Endodermal cell (in vitro differentiated cells): ENCODE data around the gene PLB1. TPM values are rescaled to one million over a fixed set of nuclear protein-coding genes. Genes with fewer than 3 reads are reported as not detected.

Experiments used
- DNase-seq: peaks from one replicate; pipeline ENCODE4 v3.0.0-alpha.2; 2017
- H3K27ac ChIP-seq: 2 replicates; pipeline ENCODE4 v1.5.1; 2013; ENCODE audit warnings: mild to moderate bottlenecking, low read depth, low read length, moderate library complexity
- H3K27me3 ChIP-seq: 2 replicates; pipeline ENCODE4 v1.6.1; 2013; ENCODE audit warnings: mild to moderate bottlenecking, low read length, moderate library complexity; ENCODE audit not compliant: insufficient read depth, control insufficient read depth, poor library complexity, severe bottlenecking
- H3K36me3 ChIP-seq: 2 replicates; pipeline ENCODE4 v1.7.0; 2013; ENCODE audit warnings: mild to moderate bottlenecking, low read length, moderate library complexity; ENCODE audit not compliant: control insufficient read depth, insufficient read depth
- H3K4me1 ChIP-seq: one replicate; pipeline ENCODE4 v1.7.0; 2013; ENCODE audit warnings: low read length; ENCODE audit not compliant: control insufficient read depth, insufficient read depth
- H3K4me3 ChIP-seq: 2 replicates; pipeline ENCODE4 v1.5.1; 2013; ENCODE audit warnings: mild to moderate bottlenecking, low read length, moderate library complexity
- H3K9ac ChIP-seq: 2 replicates; pipeline ENCODE4 v1.6.1; 2013; ENCODE audit warnings: mild to moderate bottlenecking, low read length, moderate library complexity; ENCODE audit not compliant: poor library complexity, severe bottlenecking; ENCODE audit errors: extremely low read depth
- H3K9me3 ChIP-seq: 2 replicates; pipeline ENCODE4 v1.6.1; 2013; ENCODE audit warnings: mild to moderate bottlenecking, low read length, moderate library complexity; ENCODE audit not compliant: control insufficient read depth
- H3K27ac Mint-ChIP-seq: 2 replicates; pipeline ENCODE4 v1.8.0; 2020; ENCODE audit warnings: mixed read lengths
- H3K27me3 Mint-ChIP-seq: 2 replicates; pipeline ENCODE4 v1.8.0; 2021; ENCODE audit warnings: mild to moderate bottlenecking, mixed read lengths; ENCODE audit not compliant: insufficient read depth
- H3K36me3 Mint-ChIP-seq: 2 replicates; pipeline ENCODE4 v1.8.0; 2020; ENCODE audit warnings: low read depth, mixed read lengths
- H3K4me1 Mint-ChIP-seq: 2 replicates; pipeline ENCODE4 v1.8.0; 2020; ENCODE audit warnings: mixed read lengths
- H3K4me3 Mint-ChIP-seq: 2 replicates; pipeline ENCODE4 v1.8.0; 2020; ENCODE audit warnings: mild to moderate bottlenecking, moderate library complexity, mixed read lengths
- H3K9me3 Mint-ChIP-seq: 2 replicates; pipeline ENCODE4 v1.8.0; 2020; ENCODE audit warnings: mild to moderate bottlenecking, mixed read lengths
- WGBS, 2 experiments: methylation state at CpG; one replicate each; pipeline versions ENCODE4 v1.1.5 to v1.1.7; 2013; ENCODE audit warnings: missing lambda C conversion rate in 2 of 2, mixed read lengths in 1 of 2; ENCODE audit not compliant: insufficient coverage in 1 of 2, insufficient read length in 1 of 2; 5-methylcytosine and 5-hydroxymethylcytosine counted together
- total RNA-seq, 2 donors: library from RNA; stranded (reverse); fragmentation: NEBNext Ultra II Directional in 1 of 2; extraction: Animal tissue kit (Norgen Biotek cat#: 25700) in 1 of 2; gene quantifications; 2 replicates in 1 of 2; 3 replicates in 1 of 2; pipeline ENCODE4 v1.2.1, GENCODE V29; 2021
- TF ChIP-seq, protein P1 (sequence below): fragments of 200-600 bp; sonication (generic); conservative IDR thresholded peaks from 2 replicates; pipeline ENCODE4 v1.5.0; 2021; ENCODE audit warnings: antibody characterized with exemption, mild to moderate bottlenecking

PLB1 gene
- total RNA-seq, 2 donors from 2014 or later, result 0.35 to 0.38 TPM

DNA sequence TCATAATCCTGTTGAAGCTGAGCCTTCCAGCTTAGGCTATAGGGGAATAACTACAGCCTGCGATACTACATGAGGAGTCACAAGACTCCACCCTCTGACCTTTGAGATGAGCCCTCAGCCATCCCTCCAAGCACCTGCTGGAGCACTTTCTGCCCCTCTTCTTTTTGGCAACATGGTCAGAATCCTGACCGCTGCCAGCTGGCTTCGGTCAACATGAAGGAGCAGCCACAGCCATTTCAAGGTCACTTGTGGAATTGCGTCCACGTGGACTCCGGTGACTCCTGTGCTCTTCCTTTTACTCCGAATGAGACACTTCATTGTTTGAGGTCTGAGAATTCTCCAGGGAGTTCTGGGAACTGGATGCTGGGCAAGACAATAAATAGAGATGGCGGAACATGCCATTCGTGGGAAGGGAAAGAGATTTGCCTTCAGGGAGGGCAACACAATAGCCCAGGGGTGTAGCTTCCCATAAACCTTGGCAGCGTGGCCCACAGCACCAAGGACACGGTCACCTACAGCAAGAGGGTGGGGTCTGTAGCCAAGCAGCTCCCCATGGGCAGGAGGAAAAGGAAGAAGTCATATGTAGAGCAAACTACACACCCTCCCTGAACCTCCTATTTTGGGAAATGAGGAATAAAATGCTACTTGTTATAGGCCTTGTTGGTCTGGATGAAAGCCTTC is 182.5 kb downstream of the PLB1 start:
- Histone ChIP-seq H3K36me3 (no peaks in the 10 kb centered on the region), H3K27me3 (no peaks in the 10 kb centered on the region), H3K4me1 (peaks cover 3% of the 10 kb centered on the region), H3K4me3 (no peak overlapping the region), H3K9ac (no peak overlapping the region), H3K9me3 (no peaks in the 10 kb centered on the region), H3K27ac (no peak overlapping the region)
- Mint-ChIP-seq H3K27ac (no peak overlapping the region), H3K4me1 (peaks cover 5% of the 10 kb centered on the region), H3K4me3 (no peak overlapping the region), H3K36me3 (no peaks in the 10 kb centered on the region), H3K27me3 (no peaks in the 10 kb centered on the region), H3K9me3 (no peaks in the 10 kb centered on the region)
- WGBS, 2 experiments, result 96 to 97% methylated on average over 9 to 11 of the region's 11 CpGs
- TF ChIP-seq, protein P1, sequence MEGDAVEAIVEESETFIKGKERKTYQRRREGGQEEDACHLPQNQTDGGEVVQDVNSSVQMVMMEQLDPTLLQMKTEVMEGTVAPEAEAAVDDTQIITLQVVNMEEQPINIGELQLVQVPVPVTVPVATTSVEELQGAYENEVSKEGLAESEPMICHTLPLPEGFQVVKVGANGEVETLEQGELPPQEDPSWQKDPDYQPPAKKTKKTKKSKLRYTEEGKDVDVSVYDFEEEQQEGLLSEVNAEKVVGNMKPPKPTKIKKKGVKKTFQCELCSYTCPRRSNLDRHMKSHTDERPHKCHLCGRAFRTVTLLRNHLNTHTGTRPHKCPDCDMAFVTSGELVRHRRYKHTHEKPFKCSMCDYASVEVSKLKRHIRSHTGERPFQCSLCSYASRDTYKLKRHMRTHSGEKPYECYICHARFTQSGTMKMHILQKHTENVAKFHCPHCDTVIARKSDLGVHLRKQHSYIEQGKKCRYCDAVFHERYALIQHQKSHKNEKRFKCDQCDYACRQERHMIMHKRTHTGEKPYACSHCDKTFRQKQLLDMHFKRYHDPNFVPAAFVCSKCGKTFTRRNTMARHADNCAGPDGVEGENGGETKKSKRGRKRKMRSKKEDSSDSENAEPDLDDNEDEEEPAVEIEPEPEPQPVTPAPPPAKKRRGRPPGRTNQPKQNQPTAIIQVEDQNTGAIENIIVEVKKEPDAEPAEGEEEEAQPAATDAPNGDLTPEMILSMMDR, result no peak
- DNase-seq, result no peak

DNA sequence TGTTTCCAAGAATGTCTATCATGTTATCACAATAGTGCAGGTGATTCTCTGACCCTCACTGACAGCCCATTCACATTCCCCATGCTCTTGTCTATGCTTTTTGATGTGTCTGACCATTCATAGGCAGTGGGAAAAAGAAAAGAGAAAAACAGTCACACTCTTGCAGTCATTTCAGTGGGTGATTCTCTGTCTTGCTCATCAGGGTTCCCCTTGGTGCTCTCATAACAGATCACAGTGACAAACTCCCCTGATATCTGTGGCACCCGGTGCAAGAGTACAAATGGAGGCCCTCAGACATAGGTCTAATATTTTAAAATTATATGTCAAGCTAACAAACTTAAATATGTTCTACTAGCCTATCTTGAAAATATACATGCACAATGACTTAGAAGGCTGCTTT is 183.1 kb downstream of the PLB1 start:
- Mint-ChIP-seq H3K36me3 (no peaks in the 10 kb centered on the region), H3K27ac (no peak overlapping the region), H3K4me3 (no peak overlapping the region), H3K9me3 (no peaks in the 10 kb centered on the region), H3K4me1 (peaks cover 11% of the 10 kb centered on the region), H3K27me3 (no peaks in the 10 kb centered on the region)
- H3K4me3 ChIP-seq, result no peak overlapping the region
- DNase-seq, result no peak
- no peaks in the 10 kb centered on the region for H3K9me3 ChIP-seq
- TF ChIP-seq, protein P1, result no peak
- no peak overlapping the region for H3K9ac ChIP-seq
- no peak overlapping the region for H3K27ac ChIP-seq
- no peaks in the 10 kb centered on the region for H3K36me3 ChIP-seq
- H3K27me3 ChIP-seq, result no peaks in the 10 kb centered on the region
- WGBS, 2 experiments, result 88% methylated on average over 1 of the region's 1 CpG; no CpG with 5 or more reads in 1 of the 2 experiments
- peaks cover 8% of the 10 kb centered on the region for H3K4me1 ChIP-seq

DNA sequence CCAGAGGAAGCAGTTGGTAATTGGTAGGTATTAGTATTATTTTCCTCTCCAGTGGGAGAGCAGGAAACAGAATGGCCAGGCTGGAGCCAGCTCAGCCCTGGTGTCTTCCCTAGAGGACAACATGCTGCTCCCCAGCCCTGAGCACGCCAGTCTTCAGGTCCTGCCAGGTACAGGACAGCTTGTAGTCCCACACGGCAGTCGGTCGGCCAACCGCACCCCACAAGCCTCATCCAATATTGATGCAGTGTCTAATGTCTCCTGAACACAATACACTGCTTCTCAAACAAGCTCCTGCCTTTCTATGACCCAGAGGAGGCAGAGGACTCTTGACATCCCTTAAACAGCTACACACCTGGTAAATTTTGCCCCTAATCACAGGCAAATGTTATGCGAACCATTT is 184.8 kb downstream of the PLB1 start:
- H3K4me1 Mint-ChIP-seq, result peaks cover 21% of the 10 kb centered on the region
- TF ChIP-seq, protein P1, result no peak
- Histone ChIP-seq H3K4me3 (no peak overlapping the region), H3K9me3 (no peaks in the 10 kb centered on the region), H3K27ac (no peak overlapping the region), H3K36me3 (no peaks in the 10 kb centered on the region), H3K4me1 (peaks cover 8% of the 10 kb centered on the region), H3K9ac (no peak overlapping the region), H3K27me3 (no peaks in the 10 kb centered on the region)
- H3K4me3 Mint-ChIP-seq, result no peak overlapping the region
- H3K9me3 Mint-ChIP-seq, result no peaks in the 10 kb centered on the region
- no peak for DNase-seq
- 94 to 97% methylated on average over 4 to 6 of the region's 6 CpGs for WGBS, 2 experiments
- H3K27ac Mint-ChIP-seq, result no peak overlapping the region
- no peaks in the 10 kb centered on the region for H3K27me3 Mint-ChIP-seq
- no peaks in the 10 kb centered on the region for H3K36me3 Mint-ChIP-seq
